A549 treated with DMSO at 1 μM for 4 hours (cell line): ENCODE results near the gene TTC17. TPM values are rescaled to one million over a fixed set of nuclear protein-coding genes. Genes with fewer than 3 reads are reported as not detected.

Source experiments
- total RNA-seq: library from RNA; stranded (reverse); fragments of 200-300 nt; extraction: Qiagen RNA extraction; gene quantifications from 5 replicates; pipeline ENCODE4 v1.2.3, GENCODE V29; 2022; ENCODE audit warnings: low read depth

The TTC17 gene
- total RNA-seq = 31.9 to 34.5 TPM (median 33.1 TPM) in 5 replicates

GRCh38 chr11:43358801-43359421 lies at the start of gene TTC17:
TSS of gene TTC17 (plus strand) at chr11:43358920. CDS start at chr11:43358955, 35 bp downstream.

GRCh38 chr11:43311791-43312607 lies 46.7 kb upstream of the TTC17 start, which contains the start of gene API5:
TSS of gene API5 (plus strand) at chr11:43311996. CDS start at chr11:43312128, 132 bp downstream.

Other genes starting within 250 kb of the TTC17 start
- 65.3 to 88.4 TPM (median 83.1 TPM) in 5 replicates for gene API5, start 46.9 kb upstream of the TTC17 start, total RNA-seq